Measurements from ENCODE around the gene PPP1R12B.

The PPP1R12B gene

GRCh38 chr1:202306535-202307345, 41.8 kb upstream of the PPP1R12B start:
- Histone ChIP-seq H3K9me3 (no peaks in the 10 kb centered on the region), H3K27me3 (peaks cover 17% of the 10 kb centered on the region), H3K4me1 (ENCODE audit: control insufficient read depth in 1 of 2, insufficient read depth in 1 of 2, low read depth in 1 of 2, low read length in 1 of 2) (no peaks in the 10 kb centered on the region), H3K36me3 (no peaks in the 10 kb centered on the region), H3K27ac (no peak overlapping the region), H3K4me3 (ENCODE audit: low read depth in 1 of 2, low read length in 1 of 2) (no peak overlapping the region)
- TF ChIP-seq CTCF (IDR thresholded peaks at IDR 0.05): no peak

GRCh38 chr1:202310071-202310725, 38.3 kb upstream of the PPP1R12B start:
- H3K4me3 ChIP-seq (ENCODE audit: low read depth in 1 of 2, low read length in 1 of 2): no peak overlapping the region
- peaks cover 47% of the 10 kb centered on the region for H3K27me3 ChIP-seq
- no peaks in the 10 kb centered on the region for H3K36me3 ChIP-seq
- TF ChIP-seq CTCF (IDR thresholded peaks at IDR 0.05): no peak
- no peak overlapping the region for H3K27ac ChIP-seq
- no peaks in the 10 kb centered on the region for H3K4me1 ChIP-seq (ENCODE audit: control insufficient read depth in 1 of 2, insufficient read depth in 1 of 2, low read depth in 1 of 2, low read length in 1 of 2)
- H3K9me3 ChIP-seq: no peaks in the 10 kb centered on the region

- peaks cover 47% of the 10 kb centered on the region for H3K27me3 ChIP-seq
- no peak for TF ChIP-seq CTCF (IDR thresholded peaks at IDR 0.05)
- no peaks in the 10 kb centered on the region for H3K9me3 ChIP-seq
- H3K27ac ChIP-seq: no peak overlapping the region
- H3K4me3 ChIP-seq (ENCODE audit: low read depth in 1 of 2, low read length in 1 of 2): no peak overlapping the region
- H3K4me1 ChIP-seq (ENCODE audit: control insufficient read depth in 1 of 2, insufficient read depth in 1 of 2, low read depth in 1 of 2, low read length in 1 of 2): no peaks in the 10 kb centered on the region
- H3K36me3 ChIP-seq: no peaks in the 10 kb centered on the region
Observed at GRCh38 chr1:202310746-202311145, 37.8 kb upstream of the PPP1R12B start.

- Histone ChIP-seq H3K27me3 (peaks cover 47% of the 10 kb centered on the region), H3K4me3 (ENCODE audit: low read depth in 1 of 2, low read length in 1 of 2) (no peak overlapping the region), H3K4me1 (ENCODE audit: control insufficient read depth in 1 of 2, insufficient read depth in 1 of 2, low read depth in 1 of 2, low read length in 1 of 2) (no peaks in the 10 kb centered on the region), H3K9me3 (no peaks in the 10 kb centered on the region), H3K36me3 (no peaks in the 10 kb centered on the region), H3K27ac (no peak overlapping the region)
- TF ChIP-seq CTCF (IDR thresholded peaks at IDR 0.05): no peak
Observed at GRCh38 chr1:202311875-202312635, 36.4 kb upstream of the PPP1R12B start.

GRCh38 chr1:202315576-202316168, 32.8 kb upstream of the PPP1R12B start:
- peak; percentile 54 for TF ChIP-seq CTCF (IDR thresholded peaks at IDR 0.05)

More at GRCh38 chr1:202315576-202316168, 32.8 kb upstream of the PPP1R12B start:
- no peak overlapping the region for H3K27ac ChIP-seq
- H3K27me3 ChIP-seq: peaks cover 47% of the 10 kb centered on the region
- no peaks in the 10 kb centered on the region for H3K4me1 ChIP-seq (ENCODE audit: control insufficient read depth in 1 of 2, insufficient read depth in 1 of 2, low read depth in 1 of 2, low read length in 1 of 2)
- no peaks in the 10 kb centered on the region for H3K9me3 ChIP-seq
- no peaks in the 10 kb centered on the region for H3K36me3 ChIP-seq
- H3K4me3 ChIP-seq (ENCODE audit: low read depth in 1 of 2, low read length in 1 of 2): no peak overlapping the region
